ENCODE results near the gene SLC25A45.

The SLC25A45 gene

GRCh38 chr11:65428578-65429067, 46.2 kb upstream of the SLC25A45 start:
- H3K4me3 ChIP-seq (ENCODE audit: low read length) = peak overlapping the region; percentile 97
- TF ChIP-seq CTCF (IDR thresholded peaks at IDR 0.05; ENCODE audit: insufficient read depth, low read depth, low read length, missing control alignments) = no peak
- DNase-seq (ENCODE audit: low read depth) = no peak

GRCh38 chr11:65427691-65428577, 45.5 kb upstream of the SLC25A45 start:
- TF ChIP-seq CTCF (IDR thresholded peaks at IDR 0.05; ENCODE audit: insufficient read depth, low read depth, low read length, missing control alignments) = no peak
- peak; percentile 80 for DNase-seq (ENCODE audit: low read depth)
- peak overlapping the region; percentile 97 for H3K4me3 ChIP-seq (ENCODE audit: low read length)

GRCh38 chr11:65426839-65427690, 44.6 kb upstream of the SLC25A45 start:
- H3K4me3 ChIP-seq (ENCODE audit: low read length) = peak overlapping the region; percentile 97
- no peak for TF ChIP-seq CTCF (IDR thresholded peaks at IDR 0.05; ENCODE audit: insufficient read depth, low read depth, low read length, missing control alignments)
- peak; percentile 89 for DNase-seq (ENCODE audit: low read depth)

DNA sequence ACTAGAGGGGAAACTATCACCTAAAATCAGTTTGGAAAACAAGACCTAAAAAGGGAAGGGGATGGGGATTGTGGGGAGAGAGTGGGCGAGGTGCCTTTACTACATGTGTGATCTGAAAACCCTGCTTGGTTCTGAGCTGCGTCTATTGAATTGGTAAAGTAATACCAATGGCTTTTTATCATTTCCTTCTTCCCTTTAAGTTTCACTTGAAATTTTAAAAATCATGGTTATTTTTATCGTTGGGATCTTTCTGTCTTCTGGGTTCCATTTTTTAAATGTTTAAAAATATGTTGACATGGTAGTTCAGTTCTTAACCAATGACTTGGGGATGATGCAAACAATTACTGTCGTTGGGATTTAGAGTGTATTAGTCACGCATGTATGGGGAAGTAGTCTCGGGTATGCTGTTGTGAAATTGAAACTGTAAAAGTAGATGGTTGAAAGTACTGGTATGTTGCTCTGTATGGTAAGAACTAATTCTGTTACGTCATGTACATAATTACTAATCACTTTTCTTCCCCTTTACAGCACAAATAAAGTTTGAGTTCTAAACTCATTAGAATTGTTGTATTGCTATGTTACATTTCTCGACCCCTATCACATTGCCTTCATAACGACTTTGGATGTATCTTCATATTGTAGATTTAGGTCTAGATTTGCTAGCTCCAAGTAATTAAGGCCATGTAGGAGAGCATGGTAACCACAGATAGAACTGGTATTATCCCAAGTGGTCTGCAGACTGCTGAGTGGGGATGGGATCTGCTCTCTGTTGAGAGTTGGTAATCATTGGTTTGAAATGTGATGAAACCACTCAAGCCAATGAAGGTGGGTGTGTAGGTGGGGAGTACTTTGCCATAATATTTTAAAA, 43.8 kb upstream of the SLC25A45 start:
- TF ChIP-seq CTCF (IDR thresholded peaks at IDR 0.05; ENCODE audit: insufficient read depth, low read depth, low read length, missing control alignments) = no peak
- H3K4me3 ChIP-seq (ENCODE audit: low read length) = peak overlapping the region; percentile 97
- peak; percentile 92 for DNase-seq (ENCODE audit: low read depth)

- DNase-seq (ENCODE audit: low read depth) = peak; percentile 79
- H3K4me3 ChIP-seq (ENCODE audit: low read length) = peak overlapping the region; percentile 97
- peak; percentile 27 for TF ChIP-seq CTCF (IDR thresholded peaks at IDR 0.05; ENCODE audit: insufficient read depth, low read depth, low read length, missing control alignments)
Measured at GRCh38 chr11:65425105-65425970, 42.9 kb upstream of the SLC25A45 start.

Measured in epithelial cell of esophagus (primary cell).